ENCODE data around the gene TSC22D1.

DNA sequence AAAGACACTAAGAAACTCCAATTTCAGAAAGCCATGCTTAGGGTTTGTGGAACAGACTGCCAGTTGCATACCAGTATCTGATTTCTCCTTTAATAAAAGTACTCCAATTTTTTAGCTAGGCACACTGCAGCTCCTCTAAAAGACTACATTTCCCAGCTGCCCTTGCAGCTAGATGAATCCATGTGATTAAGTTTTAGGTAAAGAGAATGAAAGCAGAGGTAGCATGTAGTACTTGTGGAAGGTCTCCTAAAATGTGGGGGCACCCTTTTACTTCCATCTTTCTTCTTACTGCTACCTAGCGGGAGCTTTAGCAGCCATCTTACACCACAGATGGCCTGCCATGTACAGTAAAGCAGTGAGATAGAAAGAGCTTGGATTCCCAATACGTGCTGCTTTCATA is 33.0 kb upstream of the TSC22D1 start:
- TF ChIP-seq, protein P1, sequence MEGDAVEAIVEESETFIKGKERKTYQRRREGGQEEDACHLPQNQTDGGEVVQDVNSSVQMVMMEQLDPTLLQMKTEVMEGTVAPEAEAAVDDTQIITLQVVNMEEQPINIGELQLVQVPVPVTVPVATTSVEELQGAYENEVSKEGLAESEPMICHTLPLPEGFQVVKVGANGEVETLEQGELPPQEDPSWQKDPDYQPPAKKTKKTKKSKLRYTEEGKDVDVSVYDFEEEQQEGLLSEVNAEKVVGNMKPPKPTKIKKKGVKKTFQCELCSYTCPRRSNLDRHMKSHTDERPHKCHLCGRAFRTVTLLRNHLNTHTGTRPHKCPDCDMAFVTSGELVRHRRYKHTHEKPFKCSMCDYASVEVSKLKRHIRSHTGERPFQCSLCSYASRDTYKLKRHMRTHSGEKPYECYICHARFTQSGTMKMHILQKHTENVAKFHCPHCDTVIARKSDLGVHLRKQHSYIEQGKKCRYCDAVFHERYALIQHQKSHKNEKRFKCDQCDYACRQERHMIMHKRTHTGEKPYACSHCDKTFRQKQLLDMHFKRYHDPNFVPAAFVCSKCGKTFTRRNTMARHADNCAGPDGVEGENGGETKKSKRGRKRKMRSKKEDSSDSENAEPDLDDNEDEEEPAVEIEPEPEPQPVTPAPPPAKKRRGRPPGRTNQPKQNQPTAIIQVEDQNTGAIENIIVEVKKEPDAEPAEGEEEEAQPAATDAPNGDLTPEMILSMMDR (IDR thresholded peaks at IDR 0.05) = no peak
- no peak for TF ChIP-seq POLR2A (IDR thresholded peaks at IDR 0.05)
- no peak for TF ChIP-seq EP300 (IDR thresholded peaks at IDR 0.05)
